Activated T-cell treated with anti-CD3 and anti-CD28 coated beads for 48 hours (primary cell): ENCODE results near the gene WDFY4.

Experiments used
- DNase-seq: peaks from one replicate; pipeline ENCODE4 v3.0.0-alpha.2; 2020; ENCODE audit warnings: low read depth

WDFY4 gene

DNA sequence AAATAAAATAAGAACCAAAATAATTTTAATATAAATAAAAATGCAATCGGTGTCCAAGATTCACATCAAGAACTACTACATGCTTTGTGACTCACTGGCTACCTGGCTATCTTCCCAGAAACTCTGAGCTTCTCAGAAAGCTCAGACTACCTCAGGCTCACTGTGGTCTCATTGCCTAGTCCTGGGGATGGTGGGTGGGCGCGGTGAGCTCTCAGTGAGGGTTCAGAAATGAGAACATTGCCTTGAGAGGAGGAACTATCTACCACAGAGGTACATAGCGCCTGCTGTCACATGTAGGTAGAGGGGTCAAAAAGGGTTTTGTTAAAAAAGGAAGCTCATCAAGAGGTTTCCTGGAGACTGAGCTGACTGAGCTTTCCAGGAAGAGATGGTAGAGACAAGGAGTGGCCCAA is 108.0 kb downstream of the WDFY4 start:
- DNase-seq: no peak

DNA sequence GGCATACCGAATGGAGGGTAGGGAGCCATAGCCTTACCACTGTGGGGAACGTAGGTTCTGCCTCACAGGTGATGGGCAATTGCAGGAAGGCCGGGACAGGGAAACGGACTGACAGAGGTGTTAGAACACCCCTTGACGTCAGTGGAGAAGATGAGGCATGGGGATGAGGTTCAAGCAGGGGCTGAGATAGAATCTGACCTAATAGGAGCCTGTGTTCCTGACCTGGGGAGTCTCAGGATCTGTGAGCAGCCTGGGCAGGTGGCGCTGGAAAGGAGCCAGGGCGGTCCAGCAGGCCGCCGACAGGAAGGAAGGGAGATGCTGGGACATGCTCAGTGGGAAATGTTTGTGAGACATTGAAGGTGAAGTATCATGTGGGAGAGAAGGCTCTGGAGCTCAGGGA is 109.4 kb downstream of the WDFY4 start:
- DNase-seq: no peak

DNA sequence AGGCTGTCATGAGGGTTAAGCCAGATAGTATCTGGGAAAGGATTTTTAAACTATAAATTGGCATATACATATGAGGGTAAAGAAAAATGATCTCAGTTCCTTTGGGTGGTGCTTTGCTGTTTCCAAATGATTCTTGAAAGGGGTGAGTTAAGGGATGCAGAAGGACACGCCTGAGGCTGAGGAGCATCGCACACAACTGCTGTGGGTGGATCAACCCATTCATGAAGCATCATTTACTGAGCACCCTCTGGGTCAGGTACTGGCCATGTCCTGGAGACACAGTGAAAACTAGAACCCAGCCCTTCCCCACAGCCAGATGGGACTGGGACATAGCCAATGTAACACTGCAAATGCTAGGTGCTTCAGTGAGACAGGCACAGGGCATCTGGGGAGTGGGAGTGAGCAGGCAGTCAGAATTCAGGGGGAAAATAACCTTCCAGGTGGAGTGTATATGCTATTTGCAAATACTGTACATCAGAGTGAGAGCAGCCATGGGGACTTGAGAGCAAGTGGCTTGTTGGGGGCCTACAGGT is 112.1 kb downstream of the WDFY4 start:
- no peak for DNase-seq

DNA sequence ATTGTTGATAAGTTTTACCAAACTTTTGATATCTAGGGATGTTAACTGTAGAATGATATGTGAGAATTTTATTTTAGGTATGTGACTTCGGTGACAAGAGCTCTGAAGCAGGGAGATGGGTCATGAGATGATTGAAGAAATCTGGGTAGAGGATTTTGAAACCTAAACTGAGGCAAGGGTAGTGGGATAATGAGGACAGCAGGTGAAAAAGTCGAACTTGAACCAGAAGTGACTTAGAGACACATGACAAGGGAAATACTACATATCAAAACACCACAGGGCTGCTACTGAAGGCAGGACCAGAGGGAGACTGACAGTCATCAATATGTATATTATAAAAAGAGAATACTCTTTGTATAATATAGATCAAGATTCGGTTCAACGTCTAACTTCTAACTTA is 113.2 kb downstream of the WDFY4 start:
- DNase-seq: no peak

- no peak for DNase-seq
Observed at GRCh38 chr10:48798481-48799254, 114.0 kb downstream of the WDFY4 start.

DNA sequence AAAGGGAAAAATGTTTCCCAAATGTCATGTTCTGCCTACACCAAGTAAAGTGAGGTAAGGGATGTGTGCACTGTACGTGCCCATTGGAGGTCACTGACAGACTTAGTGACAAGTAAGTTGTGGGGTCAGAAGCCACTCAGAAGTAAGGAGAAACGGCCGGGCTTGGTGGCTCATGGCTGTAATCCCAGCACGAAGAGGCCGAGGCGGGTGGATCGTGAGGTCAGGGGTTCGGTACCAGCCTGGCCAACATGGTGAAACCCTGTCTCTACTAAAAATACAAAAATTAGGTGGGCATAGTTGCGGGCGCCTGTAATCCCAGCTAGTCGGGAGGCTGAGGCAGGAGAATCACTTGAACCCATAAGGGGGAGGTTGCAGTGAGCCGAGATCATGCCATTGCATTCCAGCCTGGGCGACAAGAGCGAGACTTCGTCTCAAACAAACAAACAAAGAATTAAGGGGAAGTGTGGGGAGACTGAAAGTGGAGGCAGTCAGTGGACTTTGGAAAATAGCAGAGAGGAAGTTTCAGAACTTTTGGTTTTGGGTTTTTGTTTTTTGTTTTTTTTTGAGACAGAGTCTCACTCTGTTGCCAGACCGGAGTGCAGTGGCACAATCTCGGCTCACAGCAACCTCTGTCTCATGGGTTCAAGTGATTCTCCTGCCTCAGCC is 114.8 kb downstream of the WDFY4 start:
- DNase-seq: no peak

GRCh38 chr10:48800007-48800675 is 115.5 kb downstream of the WDFY4 start:
- DNase-seq: no peak

DNA sequence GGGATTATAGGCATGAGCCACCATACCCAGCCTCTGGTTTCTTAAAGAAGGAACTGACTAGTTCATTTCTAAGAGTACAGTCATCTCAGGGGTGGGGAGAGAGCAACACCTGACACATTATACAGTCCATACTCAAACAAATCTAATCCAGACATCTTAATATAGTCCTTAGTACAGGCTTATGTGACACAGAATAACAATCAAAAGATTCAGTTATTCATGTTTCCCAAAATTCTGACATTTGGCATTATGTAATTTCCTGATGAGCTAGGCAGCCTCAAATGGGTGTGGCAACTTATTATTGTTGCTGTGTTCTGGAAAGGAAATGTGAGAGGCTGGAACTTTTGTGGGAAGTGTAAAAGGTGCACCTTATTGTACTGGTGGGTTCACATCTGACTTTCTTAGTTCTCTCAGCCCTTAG is 116.3 kb downstream of the WDFY4 start:
- DNase-seq: no peak

- no peak for DNase-seq
Observed at GRCh38 chr10:48802611-48803071, 118.0 kb downstream of the WDFY4 start.

- no peak for DNase-seq
Observed at GRCh38 chr10:48803801-48804584, 119.3 kb downstream of the WDFY4 start.

- no peak for DNase-seq
Observed at GRCh38 chr10:48804740-48805182, 120.1 kb downstream of the WDFY4 start.

- DNase-seq: no peak
Observed at GRCh38 chr10:48805411-48805810, 120.7 kb downstream of the WDFY4 start.

- no peak for DNase-seq
Observed at GRCh38 chr10:48805848-48806247, 121.2 kb downstream of the WDFY4 start.

DNA sequence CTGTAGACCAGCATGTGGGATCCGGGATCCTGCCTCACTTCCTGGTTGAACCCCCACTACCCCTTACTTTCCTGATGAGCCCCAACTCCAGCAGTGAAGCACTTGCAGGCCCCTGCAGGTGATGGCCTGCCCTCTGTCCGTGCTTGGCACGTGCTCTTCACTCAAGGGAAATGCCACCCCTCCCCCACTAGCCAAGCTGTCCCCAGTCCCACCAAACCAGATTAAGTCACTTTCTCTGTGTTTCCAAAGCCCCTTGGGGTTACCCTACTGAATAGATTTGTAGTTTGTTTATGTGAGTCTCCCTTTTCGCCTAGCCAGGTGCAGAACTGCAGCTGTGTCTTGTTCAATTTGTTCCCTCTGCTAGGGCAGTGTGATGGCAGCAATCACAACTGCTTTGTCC is 121.7 kb downstream of the WDFY4 start:
- no peak for DNase-seq

DNA sequence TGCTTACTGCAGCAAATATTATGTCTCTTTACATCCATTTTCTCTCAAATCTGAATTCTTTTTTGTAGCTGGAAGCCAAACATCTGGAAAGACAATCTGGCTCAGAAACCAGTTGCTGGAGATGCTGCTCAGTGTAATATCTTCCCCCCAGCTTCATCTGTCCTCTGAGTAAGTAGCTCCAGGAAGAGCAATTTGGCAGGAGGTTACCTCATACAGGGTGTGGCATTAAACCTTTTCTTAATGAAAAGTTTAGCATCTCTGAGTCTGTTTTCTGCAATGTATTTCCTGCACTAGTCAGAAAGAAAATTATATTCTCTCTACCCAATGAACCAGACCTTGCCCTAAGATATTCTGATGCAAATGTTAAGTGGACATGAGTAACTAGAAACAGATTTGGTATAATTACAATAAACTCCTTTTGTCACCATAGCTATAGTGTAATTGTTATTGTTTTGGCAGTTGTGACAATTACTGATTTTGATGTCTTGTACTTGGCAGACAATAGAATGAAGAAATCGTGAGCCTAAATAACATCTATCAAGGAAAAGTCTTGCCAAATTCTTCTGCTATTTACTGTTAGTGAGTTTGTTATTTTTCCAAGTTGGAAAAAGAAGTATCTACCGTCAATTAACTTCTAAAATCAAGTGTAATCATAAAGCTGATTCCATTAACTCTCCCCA is 123.3 kb downstream of the WDFY4 start:
- no peak for DNase-seq

DNA sequence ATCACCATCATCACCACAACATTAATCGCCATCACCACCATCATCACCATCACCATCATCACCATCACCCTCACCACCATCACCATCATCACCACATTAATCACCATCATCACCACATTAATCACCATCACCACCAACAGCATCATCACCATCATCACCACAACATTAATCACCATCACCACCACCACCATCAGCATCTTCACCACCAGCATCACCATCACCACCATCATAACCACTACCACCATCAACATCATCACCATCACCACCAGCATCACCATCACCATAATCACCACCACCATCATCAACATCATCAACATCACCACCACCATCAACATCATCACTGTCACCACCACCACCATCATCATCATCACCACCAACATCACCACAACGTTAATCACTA is 124.6 kb downstream of the WDFY4 start:
- DNase-seq: no peak

- no peak for DNase-seq
Observed at GRCh38 chr10:48811461-48811860, 126.8 kb downstream of the WDFY4 start.

GRCh38 chr10:48811917-48812316 is 127.2 kb downstream of the WDFY4 start:
- no peak for DNase-seq

DNA sequence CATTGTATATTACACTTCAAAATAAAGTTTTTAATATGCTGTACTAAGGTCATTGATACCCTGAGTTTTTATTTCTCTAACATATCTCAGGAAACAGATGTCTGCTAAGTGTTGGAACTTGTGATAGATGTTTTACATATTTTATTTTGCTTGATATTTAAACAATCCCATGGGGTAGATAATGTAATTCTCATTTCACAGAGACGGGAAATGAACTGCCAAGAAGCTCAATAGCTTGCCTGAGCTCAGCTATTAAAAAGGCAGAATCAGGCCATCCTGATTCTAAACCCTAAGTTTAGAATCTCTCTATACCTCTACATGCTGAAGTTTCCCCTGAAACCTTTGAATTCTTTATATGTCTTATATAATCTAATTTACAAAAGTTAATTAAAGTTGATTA is 128.6 kb downstream of the WDFY4 start:
- no peak for DNase-seq

DNA sequence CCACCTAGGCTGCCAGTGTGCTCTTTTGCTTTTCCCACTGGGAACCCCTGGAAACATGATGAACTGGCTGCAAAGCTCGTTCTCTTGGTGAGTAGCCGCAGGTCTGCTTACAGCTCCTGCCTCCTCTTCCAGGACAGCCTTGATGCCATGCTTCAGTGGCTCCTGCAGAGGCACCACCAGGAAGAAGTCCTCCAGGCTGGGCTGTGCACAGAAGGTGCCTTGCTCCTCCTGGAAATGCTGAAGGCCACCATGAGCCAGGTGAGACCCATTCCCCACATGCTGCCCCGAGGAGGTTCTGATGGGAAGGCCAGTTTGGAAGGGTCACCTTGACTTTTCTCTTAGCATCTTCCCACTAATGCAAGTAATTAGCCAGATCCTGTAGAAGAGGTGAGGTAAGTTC is 129.2 kb downstream of the WDFY4 start:
- no peak for DNase-seq

DNA sequence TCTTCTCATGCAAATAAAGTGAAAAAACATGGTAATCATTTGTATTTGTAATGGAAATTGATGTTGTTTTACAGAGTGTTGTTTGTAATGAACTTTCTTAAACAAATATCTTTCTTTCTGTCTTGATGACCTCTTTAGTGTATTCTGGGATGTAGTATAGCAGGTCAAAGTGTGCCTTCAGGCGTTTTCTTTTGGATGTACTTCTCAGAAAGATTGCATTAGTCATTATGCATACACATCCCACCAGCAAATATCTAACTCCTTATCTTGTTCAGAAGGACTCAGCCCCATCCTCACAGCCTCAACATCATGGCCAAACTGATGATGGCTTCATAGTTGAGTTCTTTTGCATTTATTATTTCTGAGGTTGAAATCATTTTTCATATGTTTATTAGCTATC is 130.3 kb downstream of the WDFY4 start:
- no peak for DNase-seq
